Right forelimb (tissue), 1 donor: ENCODE measurements around the gene CYB561D1.

Experiments
- DNase-seq: peaks from one replicate; pipeline ENCODE4 v3.0.0-alpha.2; 2018

Gene CYB561D1

DNA sequence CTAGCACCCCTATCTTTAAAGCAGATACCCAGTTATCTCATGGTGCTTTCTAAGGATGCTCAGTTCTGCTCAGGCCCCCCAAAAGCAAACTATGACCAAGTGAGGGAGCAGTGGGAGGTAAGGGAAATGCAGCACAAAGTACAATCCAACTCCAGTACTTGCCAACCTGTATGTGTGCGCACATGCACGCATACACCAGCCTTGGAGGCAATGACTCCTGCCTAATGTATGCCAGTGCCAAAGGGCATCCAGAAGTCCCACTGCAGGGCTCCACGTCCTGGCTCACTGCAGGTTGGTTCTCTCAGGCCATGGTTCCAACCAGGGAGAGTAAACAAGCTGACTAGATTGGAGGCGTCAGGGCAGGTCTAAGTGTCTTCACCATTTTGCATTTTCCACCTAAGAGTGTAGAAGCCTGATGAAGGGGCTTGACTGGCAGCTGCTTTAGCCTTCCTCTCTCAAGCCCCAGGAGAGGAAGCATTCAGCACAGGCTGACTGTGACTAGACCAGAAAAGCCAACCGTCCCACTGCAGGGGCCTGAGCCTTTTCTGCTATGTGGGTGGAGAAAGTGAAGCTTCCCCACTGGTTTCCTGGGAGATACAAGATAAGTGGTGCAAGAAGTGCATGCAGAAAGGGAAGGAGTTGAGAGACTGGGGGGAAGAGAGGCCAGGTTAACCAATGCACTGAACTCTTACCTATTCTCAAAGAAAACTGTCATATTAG, 7.9 kb downstream of the CYB561D1 start:
- no peak for DNase-seq

DNA sequence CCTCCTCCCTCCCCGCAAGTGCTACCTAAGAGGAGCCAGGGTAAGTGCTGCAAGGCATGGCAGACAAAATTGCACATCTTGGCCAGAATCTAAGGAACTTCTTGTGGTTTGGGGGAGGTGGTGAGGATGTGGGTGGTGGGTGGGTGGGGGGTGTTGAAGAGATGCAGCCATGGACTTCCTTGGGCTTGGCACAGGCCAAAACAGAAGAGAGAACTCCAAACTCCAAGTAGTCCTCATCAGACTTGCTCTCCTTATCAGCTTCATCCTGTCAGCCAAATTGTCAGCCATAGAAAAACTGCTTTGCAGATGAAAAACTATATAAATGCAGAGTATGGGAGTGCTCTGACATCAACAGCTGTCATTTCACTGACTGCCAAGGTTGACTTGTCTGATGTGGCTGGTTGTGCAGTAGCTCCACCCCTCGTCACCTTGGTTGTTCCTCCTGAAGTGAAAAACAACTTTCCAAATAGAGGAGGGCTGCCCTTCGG, 8.5 kb downstream of the CYB561D1 start:
- no peak for DNase-seq

DNA sequence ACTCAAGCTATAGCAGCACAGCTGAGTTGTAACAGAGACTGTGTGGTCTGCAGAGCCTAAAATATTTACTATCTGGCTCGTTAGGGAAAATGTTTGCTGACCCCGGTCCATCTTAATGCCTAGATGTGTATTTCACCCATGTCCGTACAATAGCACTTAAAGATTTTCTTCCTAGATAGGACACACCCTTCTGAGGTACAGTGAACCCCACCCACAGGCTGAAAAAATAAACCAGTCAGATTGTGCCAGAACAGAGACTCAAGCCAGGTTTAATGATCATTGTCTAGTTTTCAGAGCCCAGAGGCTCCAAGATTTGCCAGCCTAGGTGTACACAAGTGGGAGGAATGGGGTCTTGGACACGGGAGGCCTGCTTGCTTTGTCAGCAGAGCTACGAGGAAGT, 10.0 kb downstream of the CYB561D1 start:
- DNase-seq: no peak

DNA sequence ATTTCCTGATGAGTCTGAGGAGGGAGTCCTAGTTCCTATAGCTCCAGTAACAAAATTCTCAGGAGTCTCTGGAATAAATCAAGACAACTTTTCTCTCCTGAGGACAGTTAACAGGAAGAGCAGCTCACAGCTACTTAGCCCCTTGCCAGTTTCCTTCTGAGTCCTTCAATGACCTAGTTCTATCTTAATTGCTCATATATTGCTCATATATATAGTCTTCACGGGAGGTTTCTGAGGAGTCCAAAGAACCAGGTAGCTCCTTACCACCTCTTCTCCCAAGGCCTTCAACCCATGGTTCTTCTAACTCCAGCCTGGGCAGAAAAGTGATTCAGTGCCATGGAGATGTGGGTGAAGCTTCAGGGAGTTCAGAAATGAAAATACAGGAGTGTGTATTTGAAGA, 11.1 kb downstream of the CYB561D1 start:
- no peak for DNase-seq

DNA sequence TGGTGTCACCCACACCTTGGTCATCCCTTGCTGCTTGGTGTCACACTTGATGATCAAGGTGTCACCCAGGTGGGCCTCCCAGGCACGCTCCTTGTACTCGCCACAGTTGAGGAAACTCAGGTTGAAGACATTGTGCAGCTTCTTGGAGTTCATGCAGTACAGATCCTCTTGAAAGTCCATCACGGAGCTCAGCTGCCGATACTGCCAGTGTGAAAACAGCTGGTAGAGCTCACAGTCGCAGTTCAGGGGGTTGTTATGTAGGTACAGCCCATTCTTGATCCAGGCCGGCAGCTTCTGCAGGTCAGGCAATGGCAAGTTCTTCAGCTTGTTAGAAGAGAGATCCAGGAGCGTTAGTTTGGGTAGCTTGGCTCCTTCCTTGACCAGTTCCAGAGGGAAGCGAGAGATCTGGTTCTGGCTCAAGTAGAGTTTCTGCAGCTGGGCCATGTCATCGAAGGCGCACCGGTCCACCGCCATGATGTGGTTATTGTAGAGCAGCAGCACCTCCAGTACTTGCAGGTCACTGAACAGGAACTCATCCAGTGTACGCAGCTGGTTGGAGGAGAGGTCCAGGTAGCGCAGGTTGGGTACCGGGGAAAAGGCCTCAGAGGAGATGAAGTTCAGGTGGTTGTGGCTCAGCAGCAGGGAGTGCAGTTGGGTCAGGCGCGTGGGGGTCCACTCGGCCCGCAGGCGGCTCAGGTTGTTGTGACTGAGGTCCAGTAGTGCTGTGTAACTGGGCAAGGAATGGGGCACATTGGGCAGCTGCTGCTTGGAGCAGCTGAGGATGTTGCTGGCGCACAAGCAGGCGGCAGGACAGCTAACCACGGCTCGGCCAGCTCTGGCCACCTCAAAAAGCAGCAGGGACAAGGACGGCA, 14.3 kb downstream of the CYB561D1 start:
- no peak for DNase-seq

DNA sequence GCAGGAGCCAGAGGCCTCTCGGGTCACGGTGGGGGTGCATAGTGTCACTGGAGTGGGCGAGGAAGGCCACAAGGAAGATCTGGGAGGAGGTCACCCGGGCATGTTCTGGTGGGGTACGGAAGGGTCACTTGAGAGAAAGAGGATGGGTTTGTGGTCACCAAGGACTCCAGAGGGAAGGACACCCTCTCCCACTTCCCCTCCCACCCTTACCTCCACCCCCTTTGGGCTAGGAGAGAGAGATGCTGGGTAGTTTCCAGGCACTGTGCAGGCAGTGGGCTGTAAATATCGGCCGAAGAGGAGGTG, 14.9 kb downstream of the CYB561D1 start:
- no peak for DNase-seq

DNA sequence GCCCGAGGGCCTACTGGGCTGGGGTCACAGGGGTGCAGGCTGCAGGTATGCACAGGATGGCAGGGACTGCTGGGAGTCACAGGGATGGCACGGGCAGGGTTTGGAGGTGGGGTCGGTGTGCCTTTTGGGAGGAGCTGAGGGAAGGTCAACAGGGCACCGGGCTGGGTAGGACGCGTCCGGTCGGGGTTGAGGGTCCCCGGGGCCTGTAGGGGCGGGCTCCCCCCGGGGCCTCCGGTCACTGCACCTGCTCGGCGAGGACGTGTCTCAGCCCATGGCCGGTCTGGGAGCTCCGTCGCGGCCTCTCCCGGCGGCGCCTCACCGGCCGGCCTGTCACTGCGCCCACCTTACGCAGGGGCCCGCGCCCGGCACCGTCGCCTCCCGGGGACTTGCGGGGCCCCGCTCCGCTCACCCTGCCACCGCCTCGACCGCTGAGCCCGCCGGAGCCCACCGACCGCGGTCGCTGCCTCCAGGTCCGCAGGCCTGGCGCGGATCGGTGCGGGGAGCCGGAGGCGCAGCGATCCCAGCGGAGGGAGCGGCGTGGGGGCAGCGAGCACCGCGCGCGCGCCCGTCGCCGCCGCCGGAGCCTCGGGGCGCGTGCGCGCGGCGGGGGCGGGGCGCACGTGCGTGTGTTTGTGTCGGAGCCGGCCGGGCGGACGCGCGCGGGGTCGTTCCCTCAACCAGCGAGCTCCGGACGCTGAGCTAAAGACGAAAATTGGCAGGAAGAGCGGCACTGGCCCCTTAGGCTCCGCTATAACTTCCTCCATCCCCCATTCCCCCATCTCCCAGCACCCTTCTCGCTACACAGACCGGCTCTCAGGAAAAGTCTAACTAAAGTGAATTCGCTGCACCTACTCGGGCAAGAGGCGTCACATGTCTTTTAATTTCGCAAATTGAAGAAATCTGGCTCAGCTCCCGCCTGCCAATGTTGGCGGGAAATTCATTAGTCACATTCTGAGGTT, 15.6 kb downstream of the CYB561D1 start, which contains the start of gene AMIGO1:
TSS of gene AMIGO1 (minus strand) at position 552 of the 959 bp plus-strand sequence. CDS start 815 bp downstream, outside the sequence.
- DNase-seq: peak; percentile 82

DNA sequence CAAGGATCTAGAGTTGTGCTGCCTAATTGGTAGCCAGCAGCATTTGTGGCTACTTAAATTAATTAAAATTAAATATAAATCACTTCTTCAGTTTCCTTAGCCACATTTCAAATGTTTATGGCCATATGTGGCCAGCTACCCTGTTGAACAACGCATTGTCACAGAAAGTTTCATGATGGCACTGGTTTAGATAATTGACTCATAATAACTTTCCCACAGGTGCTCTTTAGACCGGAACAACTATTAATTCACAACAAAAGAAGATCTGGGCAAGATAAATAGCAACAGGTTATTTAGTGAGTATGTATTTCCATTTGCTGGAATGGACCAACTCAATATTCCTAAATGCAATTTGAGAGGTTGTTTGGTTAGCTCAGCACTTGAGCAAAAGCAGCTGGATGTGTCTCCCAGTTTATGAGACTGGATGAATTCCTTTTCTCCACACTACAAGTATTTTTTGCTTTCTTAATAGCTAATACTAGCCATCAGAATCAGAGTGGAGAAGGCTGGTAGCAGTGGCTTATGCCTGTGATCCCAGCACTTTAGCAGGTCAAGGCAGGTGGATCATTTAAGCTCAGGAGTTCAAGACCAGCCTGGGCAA, 19.3 kb downstream of the CYB561D1 start:
- no peak for DNase-seq

DNA sequence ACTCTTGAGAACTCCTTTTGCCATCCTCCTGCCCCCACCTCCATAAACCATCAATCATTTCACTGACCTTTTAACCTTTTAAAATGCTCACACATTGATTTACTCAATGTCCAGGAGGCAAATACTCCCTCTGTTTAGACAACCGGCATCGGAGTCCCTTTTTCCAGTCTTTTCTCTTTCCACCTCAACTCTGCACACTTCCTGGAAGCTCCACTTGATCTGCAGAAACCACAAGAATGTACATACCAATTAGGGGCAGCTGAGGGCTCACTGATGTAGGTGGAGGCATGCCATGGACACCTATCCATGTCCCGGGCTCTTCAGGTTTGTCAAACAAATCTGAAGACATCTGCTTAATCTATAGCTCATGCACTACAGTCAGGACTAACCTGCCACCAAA, 21.0 kb downstream of the CYB561D1 start:
- DNase-seq: no peak

DNA sequence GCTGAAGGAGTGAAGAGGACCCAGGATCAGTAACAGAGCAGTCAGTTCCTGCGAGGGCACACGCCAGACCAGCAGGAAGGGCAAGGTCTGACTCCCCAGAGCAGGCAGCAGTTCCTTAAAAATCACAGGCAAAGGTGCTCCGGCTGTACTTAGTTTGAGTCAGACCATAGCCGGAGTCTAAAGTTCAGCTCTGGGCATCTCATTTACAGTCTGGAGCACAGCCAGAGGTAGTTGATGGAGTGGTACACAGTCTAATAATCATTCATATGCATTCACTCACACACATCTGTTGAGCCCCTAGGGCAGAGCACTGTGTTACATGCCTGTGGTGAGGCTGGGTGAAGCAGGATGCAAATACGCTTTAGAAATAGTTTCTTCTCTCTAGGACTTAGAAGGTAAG, 23.0 kb downstream of the CYB561D1 start:
- no peak for DNase-seq

DNA sequence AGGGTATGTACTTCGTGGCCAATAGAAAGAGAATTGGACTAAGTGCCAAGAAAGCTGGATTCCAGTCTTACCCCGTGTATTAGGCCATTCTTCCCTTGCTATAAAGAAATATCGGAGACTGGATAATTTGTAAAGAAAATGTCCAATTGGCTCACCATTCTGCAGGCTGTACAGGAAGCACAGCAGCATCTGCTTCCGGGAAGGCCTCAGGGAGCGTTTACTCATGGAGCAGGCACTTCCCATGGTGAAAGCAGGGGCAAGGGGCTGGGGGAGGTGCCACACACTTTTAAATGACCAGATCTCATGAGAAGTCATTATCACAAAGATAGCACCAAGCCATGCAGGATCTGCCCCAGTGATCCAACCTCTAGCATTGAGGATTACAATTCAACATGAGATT, 23.4 kb downstream of the CYB561D1 start:
- no peak for DNase-seq

DNA sequence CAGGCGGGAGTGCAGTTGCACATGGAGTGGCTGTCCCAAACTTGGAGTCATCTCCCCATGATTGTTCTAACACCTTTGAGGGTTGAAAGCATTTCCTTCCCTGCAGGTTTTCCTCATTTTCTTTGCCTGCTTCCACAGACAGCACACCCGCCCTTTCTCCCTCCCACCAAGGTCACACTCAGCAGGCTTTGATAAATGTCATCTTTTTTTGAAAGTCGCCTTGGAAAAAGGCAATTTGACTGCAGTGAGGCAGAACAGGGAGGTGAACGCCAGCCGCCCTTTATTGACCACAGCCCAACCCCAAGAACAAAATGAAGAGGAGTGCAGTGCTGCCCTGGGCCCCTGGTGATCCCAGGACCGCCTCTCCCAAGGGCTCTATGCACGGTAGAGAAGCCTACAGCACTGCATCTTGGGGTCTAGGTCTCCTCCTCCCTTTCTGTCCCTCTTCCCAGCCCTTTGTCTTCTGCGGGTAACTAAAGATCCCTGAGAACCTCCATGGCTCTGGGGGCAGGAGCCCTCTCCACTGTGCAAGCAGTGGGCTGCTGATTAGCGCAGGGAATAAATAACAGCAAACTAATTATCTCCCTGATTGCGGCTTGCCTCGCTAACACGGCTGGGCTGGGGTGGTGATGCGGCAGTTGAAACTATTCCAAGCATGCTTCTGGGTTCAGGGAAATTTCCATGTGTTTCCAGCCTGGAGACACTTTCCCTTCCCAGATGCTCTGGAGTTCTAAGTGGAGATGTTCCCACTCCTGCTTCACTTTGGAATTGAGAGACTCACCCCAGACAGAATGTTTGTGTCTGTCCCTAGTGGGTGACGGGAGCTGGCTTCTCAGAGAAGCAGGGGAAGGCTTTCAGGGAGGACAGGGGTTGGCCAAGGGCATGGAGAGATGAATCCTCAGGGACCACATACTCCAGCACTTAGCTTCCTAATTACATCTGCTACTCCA, 27.4 kb downstream of the CYB561D1 start:
- DNase-seq: no peak

DNA sequence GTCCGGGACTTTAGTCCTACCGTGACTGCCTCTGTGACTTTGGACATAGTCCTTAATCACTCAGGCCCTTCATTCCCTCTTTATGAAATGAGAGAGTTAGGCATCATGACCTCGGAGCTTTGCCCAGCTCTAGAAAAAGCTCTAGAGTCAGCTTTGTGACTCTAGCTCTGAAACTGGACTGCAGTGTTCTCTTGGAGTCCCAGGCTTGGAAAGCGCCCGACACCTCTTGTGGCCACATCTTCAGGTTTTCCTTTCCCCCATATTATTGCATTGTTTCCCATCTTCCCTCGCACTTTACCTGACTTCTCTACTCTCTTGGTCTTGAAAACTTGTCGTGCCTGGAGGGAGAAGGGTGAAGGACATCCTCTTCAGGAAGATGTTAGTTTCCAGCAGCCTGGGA, 28.1 kb downstream of the CYB561D1 start:
- no peak for DNase-seq

DNA sequence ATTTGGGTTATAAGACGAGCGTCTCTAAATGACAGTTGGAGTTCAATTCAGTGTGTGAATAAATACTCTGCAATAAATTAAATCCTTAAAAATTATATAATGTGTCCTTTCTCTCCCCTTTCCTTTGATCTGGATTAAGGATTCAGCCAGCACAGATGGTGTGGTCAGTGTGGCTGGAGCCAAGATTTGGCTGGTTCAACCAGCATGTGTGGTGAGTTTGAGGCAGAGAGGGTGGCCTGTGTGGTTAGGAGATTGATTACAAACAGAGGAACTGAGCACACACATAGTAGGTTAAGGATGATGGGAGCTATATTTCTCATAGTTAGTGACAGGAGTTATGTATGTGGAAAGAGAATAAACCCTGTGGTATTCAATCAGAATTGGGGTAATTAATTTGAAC, 29.8 kb downstream of the CYB561D1 start:
- DNase-seq: no peak

DNA sequence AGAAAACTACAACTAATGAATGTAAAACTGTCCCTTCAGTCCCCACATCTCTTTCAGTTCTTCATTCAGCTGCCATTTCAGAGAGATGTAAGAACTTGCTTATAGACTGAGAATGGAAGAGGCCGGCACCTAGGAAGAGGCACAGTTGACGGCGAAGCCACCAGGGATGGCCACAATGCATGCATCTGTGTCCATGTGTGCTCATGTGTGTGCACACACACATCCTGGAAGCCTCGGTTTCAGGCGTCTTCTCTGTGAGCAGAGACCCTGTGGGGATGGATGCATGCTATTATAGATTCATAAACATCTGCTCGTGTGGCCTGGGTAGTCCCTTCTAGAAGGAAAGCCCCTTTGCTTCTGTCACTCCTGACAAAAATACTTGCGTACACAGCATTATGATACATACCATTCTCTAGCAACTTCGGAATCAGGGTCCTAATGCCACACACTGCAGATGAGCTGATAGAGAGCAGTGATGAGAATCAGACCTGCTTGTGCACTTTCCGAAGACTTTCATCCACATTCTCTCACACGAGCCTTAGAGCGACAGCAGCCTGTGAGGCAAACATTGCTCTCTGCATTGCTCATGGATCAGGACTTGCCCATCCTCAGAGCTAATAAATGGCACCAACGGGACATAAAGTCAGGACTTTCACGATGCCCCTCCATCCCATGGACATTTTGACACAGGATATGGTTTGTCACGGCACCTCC, 33.4 kb downstream of the CYB561D1 start:
- DNase-seq: no peak

DNA sequence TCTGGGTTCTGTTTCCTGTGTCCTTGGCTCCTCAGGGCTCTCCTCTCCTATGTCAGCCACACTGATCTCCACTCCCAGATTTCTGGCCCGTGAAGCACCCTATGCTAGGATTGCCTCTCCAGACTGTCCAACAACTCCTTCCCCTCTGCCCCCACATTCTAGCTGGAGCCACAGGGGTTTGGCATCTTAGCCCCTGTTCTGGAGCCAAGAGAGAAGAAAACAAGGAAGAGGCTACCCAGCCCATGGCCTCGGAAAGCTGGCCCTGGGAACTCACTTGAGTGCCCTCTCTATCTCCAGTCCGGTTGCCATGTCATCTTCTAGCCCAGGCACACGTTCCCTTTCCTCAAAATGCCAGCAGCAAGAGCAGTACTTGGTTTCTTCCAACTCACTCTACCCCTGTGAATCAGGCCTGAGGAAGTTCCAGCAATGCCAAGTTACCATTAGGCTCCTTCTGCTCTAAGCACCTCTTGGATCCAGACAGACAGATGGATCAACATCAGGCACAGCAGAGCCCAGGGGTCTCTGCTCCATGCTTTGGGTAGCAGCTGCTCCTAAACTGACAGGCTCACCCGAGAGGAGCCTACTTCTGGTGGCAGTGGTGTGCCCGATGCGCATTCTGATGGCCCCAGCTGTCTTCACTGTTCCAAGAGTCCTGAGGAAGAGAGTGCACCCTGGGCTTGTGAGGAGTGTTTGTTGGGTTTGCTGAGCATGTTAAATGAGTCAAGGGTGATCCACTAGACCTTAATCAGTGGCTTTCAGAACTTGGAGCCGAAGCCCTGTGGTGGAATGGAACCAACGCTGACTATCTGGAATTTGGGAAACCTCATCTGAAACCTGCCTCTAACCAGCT, 34.2 kb downstream of the CYB561D1 start:
- DNase-seq: no peak

DNA sequence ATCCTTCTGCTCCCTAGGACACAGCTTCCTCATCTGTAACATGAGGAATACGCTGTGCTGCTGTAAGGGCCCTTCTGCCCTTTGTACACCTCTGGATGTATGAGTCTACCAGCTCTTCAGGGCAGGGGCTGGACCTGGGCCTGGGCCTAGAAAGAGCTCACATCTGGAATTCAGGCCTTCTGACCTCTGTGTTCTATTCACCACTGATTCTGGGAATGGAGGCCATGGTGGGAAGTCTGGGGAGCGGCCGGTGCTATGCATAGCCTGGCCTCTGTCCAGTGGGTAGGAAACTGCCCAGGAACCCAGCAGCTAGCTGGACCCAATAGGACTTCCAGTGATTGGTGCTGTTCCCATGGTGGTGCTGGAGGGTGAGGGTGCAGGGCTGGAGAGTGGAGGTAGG, 34.8 kb downstream of the CYB561D1 start:
- DNase-seq: no peak

DNA sequence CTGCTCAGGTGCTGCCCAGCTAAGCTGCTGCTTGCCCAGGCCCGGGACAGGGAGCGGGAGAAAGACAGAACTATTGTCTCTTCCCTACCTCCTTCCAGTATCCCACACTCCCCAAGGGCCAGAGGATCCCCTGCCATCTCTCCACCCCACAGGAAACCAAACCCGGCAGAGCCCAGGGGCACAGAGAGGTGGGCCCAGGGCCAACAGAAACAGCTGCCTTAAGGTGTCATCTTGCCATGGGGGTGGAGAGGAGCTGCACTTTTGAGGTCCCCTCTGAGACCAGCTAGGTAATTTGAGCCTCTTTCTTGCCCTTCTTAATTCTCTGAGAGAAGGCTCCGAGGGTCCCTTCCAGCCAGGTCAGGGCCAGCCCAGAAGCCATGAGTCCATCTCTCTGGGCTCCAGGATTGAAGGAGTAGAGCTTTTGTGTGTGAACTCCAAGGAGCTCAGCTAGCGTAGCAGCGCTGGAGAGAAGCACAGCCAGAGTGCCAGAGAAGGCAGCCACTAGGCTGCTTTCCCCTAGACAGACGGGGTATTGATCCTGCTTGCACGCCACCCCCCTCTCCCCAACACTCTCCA, 36.1 kb downstream of the CYB561D1 start:
- DNase-seq: peak; percentile 61

DNA sequence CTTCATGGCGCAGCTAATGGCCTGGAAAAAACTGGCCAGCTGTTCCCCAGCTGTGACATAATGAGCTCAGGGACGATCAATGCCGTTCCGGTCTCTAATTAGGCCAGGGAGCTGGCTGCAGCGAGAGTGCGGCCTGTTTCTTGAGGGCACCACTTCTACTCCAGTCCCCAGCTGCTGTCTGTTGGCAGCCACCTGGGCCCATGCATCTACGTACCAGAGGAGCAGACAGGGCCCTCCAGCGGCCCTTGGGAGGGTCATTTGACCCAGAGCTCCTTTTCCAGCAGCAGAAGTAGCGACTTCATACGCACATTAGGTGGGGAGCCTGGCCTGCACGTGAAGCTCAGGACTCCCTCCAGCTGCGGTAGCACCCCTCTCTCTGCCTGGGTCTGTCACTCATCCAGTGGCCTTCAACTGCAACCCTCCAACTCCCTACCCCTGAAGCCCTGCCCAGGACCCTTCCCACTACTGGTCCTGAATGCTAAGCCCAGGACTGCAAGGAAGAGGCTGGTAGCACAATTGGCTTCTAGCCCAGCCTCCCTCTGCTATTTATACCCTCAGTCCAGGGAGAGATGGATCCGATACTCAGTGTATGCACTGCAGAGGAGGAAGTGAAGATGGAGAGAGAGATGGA, 36.7 kb downstream of the CYB561D1 start:
- peak; percentile 74 for DNase-seq
